ENCODE data around the gene ALG8.
A peak's percentile ranks its signal among the peaks of the same experiment; 100 is the strongest.
"Not testable (repeated sequence)": the region's sequence is repeated elsewhere in the genome, so short reads cannot be mapped to it uniquely, and the experiment has no call there.

ALG8 gene

DNA sequence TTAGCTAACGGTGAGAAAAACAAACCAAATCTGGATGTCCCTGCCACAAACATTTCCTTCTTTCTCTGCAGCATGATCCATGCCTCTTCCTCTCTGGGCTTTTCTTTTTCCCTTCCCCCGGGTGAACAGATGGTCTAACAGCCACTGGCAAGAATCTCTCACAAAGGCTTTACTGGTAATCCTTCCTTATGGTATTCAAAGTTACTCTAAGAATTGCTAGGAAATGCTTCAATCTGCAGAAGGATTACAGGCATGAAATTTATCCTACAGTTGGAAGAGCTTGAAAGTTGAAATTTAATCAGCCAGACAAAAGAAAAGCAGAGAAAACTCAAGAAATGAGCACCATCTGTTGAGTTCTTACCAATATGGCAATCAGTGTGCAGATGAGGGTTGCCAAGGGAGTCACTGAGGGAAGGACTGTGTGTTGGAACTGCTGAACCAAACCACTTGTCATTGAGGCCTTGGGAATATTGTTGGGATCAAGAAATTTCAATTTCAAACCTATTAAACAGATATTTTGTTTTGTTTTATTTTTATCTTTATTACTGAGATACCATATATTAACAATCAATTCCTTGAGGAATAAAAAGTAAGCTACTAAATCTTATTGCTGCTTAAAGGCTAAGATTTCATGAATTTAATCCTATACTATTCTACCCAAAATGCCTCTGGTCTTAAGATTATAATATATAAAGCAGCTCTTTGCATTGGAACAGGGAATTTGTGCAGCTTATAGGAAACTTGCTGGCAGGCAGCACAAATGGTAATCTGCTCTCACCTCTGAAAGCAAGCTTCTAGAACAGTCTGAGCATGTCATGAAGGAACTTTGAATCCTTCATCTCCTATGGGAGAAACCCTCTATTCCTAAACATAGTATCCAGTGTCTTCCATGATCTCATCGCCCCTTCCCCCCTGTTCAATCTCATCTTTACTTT is 30.1 kb downstream of the ALG8 start:
- TF ChIP-seq CTCF (IDR thresholded peaks at IDR 0.05; ENCODE audit: low read length, missing control alignments): no peak
- no peak for DNase-seq (ENCODE audit: low read depth)
- H3K4me3 ChIP-seq (replicated peaks; ENCODE audit: low read depth, low read length): no peak overlapping the region

DNA sequence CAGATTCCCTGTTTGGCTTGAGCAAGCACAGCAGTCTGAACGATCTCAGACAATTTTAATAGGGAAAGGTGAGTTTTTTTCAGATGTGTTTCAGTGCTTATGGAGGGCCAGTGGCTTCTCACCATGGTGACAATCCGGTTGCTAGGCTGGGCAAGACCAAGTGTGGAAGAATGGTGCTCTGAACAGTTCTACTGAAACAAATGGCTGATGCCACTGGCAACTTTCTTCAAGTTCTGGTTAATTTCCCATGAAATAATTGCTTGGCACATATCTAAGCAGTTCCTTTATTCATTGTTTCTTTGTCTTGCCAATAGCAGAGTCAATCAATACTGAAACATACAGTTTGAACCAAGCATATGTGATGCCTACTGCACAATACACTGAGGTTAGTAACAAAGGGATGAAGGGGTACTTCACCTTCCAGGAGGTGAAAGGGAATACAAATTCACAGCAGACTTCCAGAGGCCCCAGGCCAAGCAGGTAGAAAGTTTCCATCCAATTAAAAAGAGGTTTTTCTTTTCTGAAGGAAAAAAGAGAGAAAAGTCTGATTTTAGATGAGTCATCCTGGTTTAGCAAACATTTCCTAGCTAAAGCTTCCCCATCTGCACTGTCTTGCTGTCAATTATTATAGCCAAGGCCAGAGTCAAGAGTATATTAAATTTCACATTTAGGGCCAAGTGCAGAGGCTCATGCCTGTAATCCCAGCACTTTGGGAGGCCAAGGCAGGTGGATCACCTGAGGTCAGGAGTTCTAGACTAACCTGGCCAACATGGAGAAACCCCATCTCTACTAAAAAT is 38.6 kb downstream of the ALG8 start:
- no peak overlapping the region for H3K4me3 ChIP-seq (replicated peaks; ENCODE audit: low read depth, low read length)
- DNase-seq (ENCODE audit: low read depth): peak; percentile 13
- TF ChIP-seq CTCF (IDR thresholded peaks at IDR 0.05; ENCODE audit: low read length, missing control alignments): no peak

DNA sequence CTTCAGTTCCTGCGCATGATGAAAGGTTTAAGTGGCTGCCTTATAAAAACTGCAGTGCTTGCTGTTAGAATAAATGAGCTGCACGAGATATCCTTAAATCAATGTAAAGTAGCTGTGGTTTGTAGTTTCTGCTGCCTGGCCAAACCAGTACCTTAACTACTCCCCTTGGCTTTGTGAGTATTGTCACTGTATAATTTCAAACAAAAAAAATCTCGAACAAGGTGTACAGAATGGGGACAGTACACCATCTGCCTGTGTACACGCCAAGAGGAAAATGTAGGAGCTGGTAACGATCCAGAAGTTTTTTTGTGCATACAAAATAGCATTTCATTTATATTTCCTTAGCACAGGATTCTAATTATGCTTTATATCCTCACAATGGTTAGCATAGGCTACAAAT is 39.2 kb downstream of the ALG8 start:
- DNase-seq (ENCODE audit: low read depth): no peak
- TF ChIP-seq CTCF (IDR thresholded peaks at IDR 0.05; ENCODE audit: low read length, missing control alignments): no peak

DNA sequence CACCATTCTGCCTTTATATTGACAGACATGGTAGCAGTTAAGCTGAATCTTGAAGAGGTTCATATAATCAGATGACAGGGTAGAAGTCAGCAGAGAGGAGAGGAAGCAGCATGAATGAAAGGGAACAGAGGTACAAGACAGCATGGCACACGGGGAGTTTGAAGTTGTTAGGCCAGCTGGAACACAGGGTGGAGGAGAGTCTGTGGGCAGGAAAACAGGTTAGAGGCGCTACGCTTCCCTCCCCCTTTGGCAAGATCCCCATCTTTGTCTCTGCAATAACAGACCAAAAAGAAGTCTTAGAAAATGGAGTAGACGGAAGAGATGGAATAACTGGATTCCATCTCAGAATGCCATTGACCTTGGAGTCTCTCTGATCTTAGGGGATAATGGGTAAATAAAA is 39.8 kb downstream of the ALG8 start:
- TF ChIP-seq CTCF (IDR thresholded peaks at IDR 0.05; ENCODE audit: low read length, missing control alignments): no peak
- no peak for DNase-seq (ENCODE audit: low read depth)
- H3K4me3 ChIP-seq (replicated peaks; ENCODE audit: low read depth, low read length): no peak overlapping the region

More for the DNA sequence above, 39.2 kb downstream of the ALG8 start:
- H3K4me3 ChIP-seq (replicated peaks; ENCODE audit: low read depth, low read length): no peak overlapping the region

- no peak for DNase-seq (ENCODE audit: low read depth)
- TF ChIP-seq CTCF (IDR thresholded peaks at IDR 0.05; ENCODE audit: low read length, missing control alignments): no peak
- no peak overlapping the region for H3K4me3 ChIP-seq (replicated peaks; ENCODE audit: low read depth, low read length)
Observed at GRCh38 chr11:78097666-78098385, 41.6 kb downstream of the ALG8 start.

- no peak overlapping the region for H3K4me3 ChIP-seq (replicated peaks; ENCODE audit: low read depth, low read length)
- no peak for DNase-seq (ENCODE audit: low read depth)
- no peak for TF ChIP-seq CTCF (IDR thresholded peaks at IDR 0.05; ENCODE audit: low read length, missing control alignments)
Observed at GRCh38 chr11:78094250-78094649, 45.2 kb downstream of the ALG8 start.

- H3K4me3 ChIP-seq (replicated peaks; ENCODE audit: low read depth, low read length); DNase-seq (ENCODE audit: low read depth): not testable (repeated sequence)
Observed at GRCh38 chr11:78086521-78087074, 52.8 kb downstream of the ALG8 start.

Measured in fibroblast of pulmonary artery (primary cell).